Pancreas (tissue), 10 donors: ENCODE data around the gene ING1. TPM values are rescaled to one million over a fixed set of nuclear protein-coding genes. Genes with fewer than 3 reads are reported as not detected.
"Not testable (repeated sequence)": the region's sequence is repeated elsewhere in the genome, so short reads cannot be mapped to it uniquely, and the experiment has no call there.

Experiments used
- ATAC-seq, 4 donors: fragments of 200-7000 bp; cut with Tn5 transposase; one replicate each; pipeline versions ENCODE4 v1.8.0 to v1.9.1; 2020; ENCODE audit warnings: mild to moderate bottlenecking in 4 of 4, moderate library complexity in 4 of 4
- DNase-seq, 6 donors: peaks; one replicate each; pipeline ENCODE4 v3.0.0-alpha.2; 2020
- FAIRE-seq: peaks from 2 replicates; lab custom pipeline; 2012; peaks lifted over from hg19 to GRCh38; lab: Jason Lieb, UNC
- H3K27ac ChIP-seq, 4 donors: fragments of 200-600 bp; sonication (generic); 1 replicate in 3 of 4; 2 replicates in 1 of 4; pipeline versions ENCODE4 v1.5.0 to v1.8.0; 2020
- H3K27me3 ChIP-seq, 4 donors: fragments of 200-600 bp; one replicate each; pipeline ENCODE4 v1.8.0; 2021
- H3K36me3 ChIP-seq, 3 donors: fragments of 200-600 bp; sonication (generic) in 1 of 3; one replicate each; pipeline versions ENCODE4 v1.5.0 to v1.8.0; 2020 to 2021
- H3K4me1 ChIP-seq, 3 donors: fragments of 200-600 bp; one replicate each; pipeline ENCODE4 v1.8.0; 2021
- H3K4me3 ChIP-seq, 4 donors: fragments of 200-600 bp; sonication (generic) in 2 of 4; one replicate each; pipeline versions ENCODE4 v1.5.0 to v1.8.0; 2020 to 2021
- H3K9me3 ChIP-seq, 4 donors: fragments of 200-600 bp; one replicate each; pipeline ENCODE4 v1.8.0; 2021
- CTCF ChIP-seq, 4 donors: fragments of 200-600 bp; sonication (generic) in 3 of 4; IDR thresholded peaks; one replicate each; pipeline versions ENCODE4 v1.5.0 to v1.8.0; 2021; ENCODE audit warnings: antibody characterized with exemption in 4 of 4
- WGBS, 2 donors: extraction: QIAGEN DNeasy Blood & Tissue Kit; methylation state at CpG; one replicate each; pipeline ENCODE4 v1.1.7; 2013; 5-methylcytosine and 5-hydroxymethylcytosine counted together
- intact Hi-C, 3 donors: fragments of 100-400 bp; cut with DNase I; formaldehyde crosslinking; loops; one replicate each; pipeline versions ENCODE4 v1.11.1 to v1.14.2; 2022
- polyA plus RNA-seq, 2 donors: library from polyadenylated mRNA; stranded (reverse); fragments of 200-250 nt; gene quantifications; one replicate each; pipeline ENCODE4 v1.2.3, GENCODE V29; 2013
- total RNA-seq, 6 donors: library from RNA; stranded (reverse); fragmentation: NEBNext Ultra II Directional in 4 of 6; extraction: Animal tissue kit (Norgen Biotek cat#: 25700) in 4 of 6; gene quantifications; one replicate each; pipeline versions ENCODE4 v1.2.1 to v1.2.4, GENCODE V29; 2021 to 2023
- donor health status: healthy with polysubstance abuse.
- donor health status: DM: no; HTN: no; CAD: no; lungs with moderate emphysema.
- donor health status: DM: no; HTN: no; CAD: no.
- donor health status: control.
- donor health status: control.
- donor health status: Bipolar disorder and iron deficiency.
- donor health status: DM: yes; HTN: yes; CAD: no.
- donor health status: DM: no; HTN: no; CAD: no.
- donor health status: DM: no; HTN: no; CAD: no.
- donor health status: DM: yes; HTN: yes; CAD: no.

The ING1 gene
- total and polyA plus RNA-seq, 8 donors, result 4.0 to 7.7 (median 5.3) TPM

GRCh38 chr13:110722971-110723370 lies 9.5 kb downstream of the ING1 start:
- ATAC-seq (no peak), DNase-seq (no peak), FAIRE-seq (no peak)
- Histone ChIP-seq H3K9me3 (no peaks in the 10 kb centered on the region), H3K27me3 (no peaks in the 10 kb centered on the region), H3K36me3 (no peaks in the 10 kb centered on the region), H3K27ac (no peak overlapping the region), H3K4me1 (peaks cover 4 to 7% (median 5%) of the 10 kb centered on the region in 3 donors), H3K4me3 (no peak overlapping the region)
- no peak for TF ChIP-seq CTCF (IDR thresholded peaks at IDR 0.05)
- 52 to 58% methylated on average over 5 of the region's 5 CpGs for WGBS, 2 donors
- intact Hi-C loops, result no loop called here

- Histone ChIP-seq H3K4me1 (peaks cover 0 to under 1% (median 0%) of the 10 kb centered on the region in 3 donors), H3K4me3 (no peak overlapping the region), H3K36me3 (no peaks in the 10 kb centered on the region), H3K27me3 (no peaks in the 10 kb centered on the region), H3K27ac (no peak overlapping the region), H3K9me3 (no peaks in the 10 kb centered on the region)
- intact Hi-C loops, result no loop called here
- FAIRE-seq (no peak), DNase-seq (no peak), ATAC-seq (no peak)
- 66 to 73% methylated on average over 8 of the region's 8 CpGs for WGBS, 2 donors
- no peak for TF ChIP-seq CTCF (IDR thresholded peaks at IDR 0.05)
Measured at GRCh38 chr13:110723598-110723997, 10.1 kb downstream of the ING1 start.

- H3K4me3 ChIP-seq, H3K9me3 ChIP-seq, H3K27me3 ChIP-seq, H3K4me1 ChIP-seq, DNase-seq, H3K36me3 ChIP-seq, ATAC-seq, FAIRE-seq, H3K27ac ChIP-seq, intact Hi-C loops: not testable (repeated sequence)
- 95 to 99% methylated on average over 6 of the region's 6 CpGs for WGBS, 2 donors
Measured at GRCh38 chr13:110726153-110726552, 12.7 kb downstream of the ING1 start.

DNA sequence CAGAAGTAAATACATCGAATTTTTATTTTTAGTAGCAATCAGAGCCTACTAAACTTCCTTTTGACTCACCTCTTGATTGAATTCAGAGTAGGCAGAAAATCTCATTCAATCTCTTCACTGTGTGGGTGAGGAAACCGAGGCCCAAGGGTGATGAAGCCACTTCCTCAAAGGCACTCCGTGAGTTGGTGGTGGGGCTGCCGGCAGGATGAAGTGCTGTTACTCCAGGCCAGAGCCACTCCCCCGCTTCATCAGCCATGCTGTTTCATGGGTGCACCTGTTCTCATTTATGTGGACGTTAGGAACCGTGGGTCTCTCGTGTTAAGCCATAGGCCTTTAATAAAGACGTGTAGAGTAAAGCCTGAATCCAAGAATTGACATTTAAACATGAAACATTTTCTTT lies 13.2 kb downstream of the ING1 start:
- intact Hi-C loops, result no loop called here
- no peaks in the 10 kb centered on the region for H3K9me3 ChIP-seq
- H3K4me1 ChIP-seq, result no peaks in the 10 kb centered on the region
- ATAC-seq (no peak), DNase-seq (no peak), FAIRE-seq (no peak)
- no peaks in the 10 kb centered on the region for H3K27me3 ChIP-seq
- TF ChIP-seq CTCF (IDR thresholded peaks at IDR 0.05), result no peak
- H3K36me3 ChIP-seq, result no peaks in the 10 kb centered on the region
- no peak overlapping the region for H3K27ac ChIP-seq
- no peak overlapping the region for H3K4me3 ChIP-seq
- WGBS, 2 donors, result 87 to 91% methylated on average over 9 of the region's 9 CpGs

- intact Hi-C loops, result no loop called here
- Histone ChIP-seq H3K4me1 (no peaks in the 10 kb centered on the region), H3K36me3 (no peaks in the 10 kb centered on the region), H3K9me3 (no peaks in the 10 kb centered on the region), H3K27me3 (no peaks in the 10 kb centered on the region), H3K27ac (no peak overlapping the region), H3K4me3 (no peak overlapping the region)
- no peak for ATAC-seq
- no peak for DNase-seq
- WGBS, 2 donors, result 95 to 100% methylated on average over 3 of the region's 3 CpGs
- TF ChIP-seq CTCF (IDR thresholded peaks at IDR 0.05), result no peak
- FAIRE-seq, result no peak
Measured at GRCh38 chr13:110731072-110731471, 17.6 kb downstream of the ING1 start.
